Left lung (tissue), 10 donors: ENCODE data around the gene ACTBL2. TPM values are rescaled to one million over a fixed set of nuclear protein-coding genes. Genes with fewer than 3 reads are reported as not detected.
A peak's percentile ranks its signal among the peaks of the same experiment; 100 is the strongest.

Experiments
- ATAC-seq: fragments of 200-7000 bp; cut with Tn5 transposase; one replicate; pipeline ENCODE4 v1.9.1; 2020; ENCODE audit warnings: moderate library complexity
- DNase-seq, 4 donors: peaks; one replicate each; pipeline ENCODE4 v3.0.0-alpha.2; 2013 to 2020
- H3K27ac ChIP-seq, 2 donors: fragments of 200-600 bp; sonication (generic) in 1 of 2; one replicate each; pipeline versions ENCODE4 v1.5.0 to v1.8.0; 2020 to 2021
- H3K27me3 ChIP-seq, 2 donors: fragments of 200-600 bp; sonication (generic) in 1 of 2; one replicate each; pipeline versions ENCODE4 v1.5.0 to v1.8.0; 2020 to 2021
- H3K36me3 ChIP-seq, 2 donors: fragments of 200-600 bp; sonication (generic) in 1 of 2; one replicate each; pipeline versions ENCODE4 v1.5.0 to v1.8.0; 2020 to 2021
- H3K4me1 ChIP-seq, 2 donors: fragments of 200-600 bp; one replicate each; pipeline ENCODE4 v1.8.0; 2021
- H3K4me3 ChIP-seq, 2 donors: fragments of 200-600 bp; sonication (generic) in 1 of 2; one replicate each; pipeline versions ENCODE4 v1.5.0 to v1.8.0; 2020 to 2021; ENCODE audit warnings: mild to moderate bottlenecking in 1 of 2
- H3K9me3 ChIP-seq, 2 donors: fragments of 200-600 bp; sonication (generic) in 1 of 2; one replicate each; pipeline versions ENCODE4 v1.5.0 to v1.8.0; 2020 to 2021
- CTCF ChIP-seq, 2 donors: fragments of 200-600 bp; sonication (generic) in 1 of 2; IDR thresholded peaks; one replicate each; pipeline versions ENCODE4 v1.5.0 to v1.8.0; 2021; ENCODE audit warnings: antibody characterized with exemption in 2 of 2
- intact Hi-C, 2 donors: fragments of 100-400 bp; cut with DNase I; formaldehyde crosslinking; loops; one replicate each; pipeline versions ENCODE4 v1.11.2 to v1.14.2; 2022
- polyA plus RNA-seq, 6 donors: library from polyadenylated mRNA; unstranded; fragments of 120-200 nt; gene quantifications; one replicate each; pipeline ENCODE4 v1.2.1, GENCODE V29; 2013; ENCODE audit not compliant: insufficient read length in 6 of 6
- total RNA-seq, 2 donors: library from RNA; stranded (reverse); fragmentation: NEBNext Ultra II Directional; extraction: Animal tissue kit (Norgen Biotek cat#: 25700); gene quantifications; one replicate each; pipeline ENCODE4 v1.2.1, GENCODE V29; 2021
- donor health status: DM: no; HTN: yes; CAD: no.
- donor health status: DM: no; HTN: no; CAD: no.

The ACTBL2 gene
- total and polyA plus RNA-seq, 8 donors = 0.16 to 0.29 TPM; not detected in 6

- H3K27me3 ChIP-seq = no peaks in the 10 kb centered on the region
- H3K27ac ChIP-seq = no peak overlapping the region
- no peak overlapping the region for H3K4me3 ChIP-seq
- DNase-seq (no peak), ATAC-seq (no peak)
- no peak for TF ChIP-seq CTCF (IDR thresholded peaks at IDR 0.05)
- H3K36me3 ChIP-seq = no peaks in the 10 kb centered on the region
- H3K9me3 ChIP-seq = no peaks in the 10 kb centered on the region
- peaks cover 0 to 5% of the 10 kb centered on the region in 2 donors for H3K4me1 ChIP-seq
- intact Hi-C loops = no loop called here
Measured at GRCh38 chr5:57439601-57440000, 43.0 kb downstream of the ACTBL2 start.

- Histone ChIP-seq H3K4me1 (peaks cover 0 to 5% of the 10 kb centered on the region in 2 donors), H3K4me3 (no peak overlapping the region), H3K36me3 (no peaks in the 10 kb centered on the region), H3K27me3 (no peaks in the 10 kb centered on the region), H3K9me3 (no peaks in the 10 kb centered on the region), H3K27ac (no peak overlapping the region)
- no peak for TF ChIP-seq CTCF (IDR thresholded peaks at IDR 0.05)
- DNase-seq (peak in 1 of 4 donors; percentile 34), ATAC-seq (no peak)
- intact Hi-C loops = no loop called here
Measured at GRCh38 chr5:57437976-57438805, 44.4 kb downstream of the ACTBL2 start.

GRCh38 chr5:57436586-57436985, 46.0 kb downstream of the ACTBL2 start:
- Histone ChIP-seq H3K27me3 (no peaks in the 10 kb centered on the region), H3K4me1 (peaks cover 0 to 2% of the 10 kb centered on the region in 2 donors), H3K27ac (no peak overlapping the region), H3K4me3 (no peak overlapping the region), H3K9me3 (no peaks in the 10 kb centered on the region), H3K36me3 (no peaks in the 10 kb centered on the region)
- no peak for DNase-seq
- intact Hi-C loops = no loop called here
- no peak for ATAC-seq
- no peak for TF ChIP-seq CTCF (IDR thresholded peaks at IDR 0.05)

- Histone ChIP-seq H3K27ac (peak overlapping the region in 1 of 2 donors; percentile 9), H3K9me3 (no peaks in the 10 kb centered on the region), H3K27me3 (no peaks in the 10 kb centered on the region), H3K4me3 (no peak overlapping the region), H3K36me3 (no peaks in the 10 kb centered on the region), H3K4me1 (no peaks in the 10 kb centered on the region)
- DNase-seq (no peak), ATAC-seq (peak; percentile 66)
- intact Hi-C loops = no loop called here
- TF ChIP-seq CTCF (IDR thresholded peaks at IDR 0.05) = no peak
Measured at GRCh38 chr5:57435701-57436134, 46.9 kb downstream of the ACTBL2 start.

- Histone ChIP-seq H3K36me3 (no peaks in the 10 kb centered on the region), H3K4me3 (no peak overlapping the region), H3K27ac (no peak overlapping the region), H3K27me3 (no peaks in the 10 kb centered on the region), H3K4me1 (no peaks in the 10 kb centered on the region), H3K9me3 (no peaks in the 10 kb centered on the region)
- ATAC-seq = no peak
- no peak for DNase-seq
- TF ChIP-seq CTCF (IDR thresholded peaks at IDR 0.05) = no peak
- intact Hi-C loops = no loop called here
Measured at GRCh38 chr5:57434683-57435082, 47.9 kb downstream of the ACTBL2 start.
